D721Med (cell line): ENCODE results near the gene FBXO21.

Experiments used
- DNase-seq: peaks from one replicate; pipeline ENCODE4 v3.0.0; 2011; ENCODE audit warnings: low spot score; ENCODE audit not compliant: insufficient read length
- FAIRE-seq: peaks from 2 replicates; lab custom pipeline; 2011; peaks lifted over from hg19 to GRCh38; lab: Jason Lieb, UNC
- CTCF ChIP-seq: IDR thresholded peaks from 2 replicates; pipeline ENCODE4 v1.5.1; 2012; ENCODE audit warnings: mild to moderate bottlenecking, control low read depth; ENCODE audit not compliant: insufficient read depth; ENCODE audit errors: missing control alignments

FBXO21 gene

GRCh38 chr12:117144599-117144998 lies 45.7 kb downstream of the FBXO21 start:
- FAIRE-seq, result no peak
- no peak for TF ChIP-seq CTCF
- DNase-seq, result no peak

GRCh38 chr12:117143008-117143532 lies 47.2 kb downstream of the FBXO21 start:
- no peak for TF ChIP-seq CTCF

GRCh38 chr12:117142094-117142493 lies 48.2 kb downstream of the FBXO21 start:
- TF ChIP-seq CTCF, result no peak
- no peak for FAIRE-seq
- no peak for DNase-seq

More at GRCh38 chr12:117143008-117143532, 47.2 kb downstream of the FBXO21 start:
- DNase-seq (no peak), FAIRE-seq (no peak)

- no peak for DNase-seq
- FAIRE-seq, result no peak
- no peak for TF ChIP-seq CTCF
These were observed 49.0 kb downstream of the FBXO21 start for GRCh38 chr12:117141097-117141898.

- TF ChIP-seq CTCF, result no peak
- no peak for FAIRE-seq
- no peak for DNase-seq
These were observed 49.7 kb downstream of the FBXO21 start for GRCh38 chr12:117140397-117141096.

- DNase-seq (no peak), FAIRE-seq (no peak)
- no peak for TF ChIP-seq CTCF
These were observed 51.1 kb downstream of the FBXO21 start for GRCh38 chr12:117139025-117139717.
